GM18505 (cell line): ENCODE measurements around the gene STIM1.

ENCODE experiments used
- ATAC-seq: cut with Tn5 transposase; IDR thresholded peaks from one replicate; pipeline ENCODE4 v1.9.1; 2021; ENCODE audit not compliant: unreplicated experiment
- POLR2A ChIP-seq: IDR thresholded peaks from 4 replicates; pipeline ENCODE4 v1.6.1; 2011; ENCODE audit warnings: borderline replicate concordance; ENCODE audit not compliant: insufficient read depth, insufficient read length; ENCODE audit errors: extremely low read depth

Gene STIM1

DNA sequence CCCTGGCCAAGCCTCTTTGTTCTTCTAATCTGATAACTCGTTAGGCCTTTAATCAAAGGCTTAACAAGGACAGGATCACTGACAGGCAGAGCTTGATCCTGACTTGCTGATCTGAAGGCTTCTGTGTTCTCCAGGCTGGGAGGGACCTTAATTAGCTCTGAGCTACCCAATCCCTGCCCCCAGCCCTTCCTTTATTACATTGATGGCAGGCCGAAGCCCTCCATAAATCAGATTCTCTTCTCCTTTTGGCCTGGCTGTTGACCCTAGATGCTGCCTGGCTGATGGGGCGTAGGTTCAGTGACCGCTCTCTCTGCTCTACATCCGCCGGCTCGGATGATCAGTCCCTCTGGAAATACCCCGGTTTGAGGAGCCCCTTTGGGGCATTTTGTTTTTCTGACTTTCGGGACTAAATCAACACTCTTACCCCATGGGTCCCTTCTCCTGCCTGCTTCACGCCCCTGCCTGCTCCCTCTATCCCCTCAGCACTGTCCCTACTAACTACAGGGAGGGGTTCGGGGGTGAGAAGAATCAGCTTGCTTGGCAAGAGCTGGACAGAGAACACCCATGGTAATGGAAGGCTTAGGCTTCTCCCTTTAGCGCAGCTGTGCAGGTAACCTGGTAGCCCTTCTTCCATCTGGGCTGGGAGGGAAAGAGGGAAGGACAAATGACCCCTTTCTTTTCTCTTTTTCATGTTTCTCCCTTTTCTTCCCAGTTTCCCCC is 229.1 kb downstream of the STIM1 start:
- no peak for TF ChIP-seq POLR2A
- no peak for ATAC-seq

GRCh38 chr11:4085575-4085974 is 230.1 kb downstream of the STIM1 start:
- TF ChIP-seq POLR2A: no peak
- no peak for ATAC-seq

- no peak for ATAC-seq
- no peak for TF ChIP-seq POLR2A
These were observed 231.3 kb downstream of the STIM1 start for GRCh38 chr11:4086575-4087353.

DNA sequence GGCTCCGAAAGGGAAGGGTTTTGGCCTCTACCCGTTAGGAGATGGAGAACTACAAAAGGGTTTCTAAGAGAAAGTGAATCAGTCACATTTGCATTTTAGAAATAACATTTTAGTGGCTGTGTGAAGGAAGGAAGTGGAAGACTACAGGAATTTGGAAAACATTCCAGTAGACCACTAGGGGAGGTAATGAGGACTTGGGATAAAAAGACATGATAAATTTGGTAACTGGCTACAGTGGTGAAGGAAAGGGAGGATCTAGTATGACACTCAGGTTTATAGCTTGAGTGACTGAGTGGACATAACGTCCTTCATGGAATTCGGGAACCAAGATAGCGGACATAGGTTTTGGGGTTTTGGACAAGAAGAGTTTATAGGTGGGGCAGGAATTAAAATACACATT is 232.1 kb downstream of the STIM1 start:
- TF ChIP-seq POLR2A: no peak

DNA sequence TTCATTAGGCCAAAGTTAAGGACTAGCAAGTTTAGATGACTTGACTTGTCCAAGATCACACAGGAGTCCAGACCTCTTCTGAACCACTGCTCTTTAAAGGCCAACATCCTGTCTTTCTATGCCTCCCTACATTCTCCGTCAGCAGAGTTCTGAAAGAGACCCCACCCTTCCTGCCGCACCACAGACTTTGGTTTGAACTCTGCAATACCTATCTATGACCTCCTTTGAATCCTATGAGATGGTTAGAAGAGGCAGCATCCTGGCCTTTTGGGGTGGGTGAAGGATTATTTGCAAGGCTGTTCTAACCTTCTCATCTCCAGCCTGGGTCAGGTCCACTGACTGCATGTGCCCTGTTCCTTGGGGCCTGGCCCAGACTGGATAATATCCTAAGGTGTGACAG is 234.8 kb downstream of the STIM1 start:
- TF ChIP-seq POLR2A: no peak
- ATAC-seq: no peak

More for the DNA sequence above, 232.1 kb downstream of the STIM1 start:
- ATAC-seq: no peak

DNA sequence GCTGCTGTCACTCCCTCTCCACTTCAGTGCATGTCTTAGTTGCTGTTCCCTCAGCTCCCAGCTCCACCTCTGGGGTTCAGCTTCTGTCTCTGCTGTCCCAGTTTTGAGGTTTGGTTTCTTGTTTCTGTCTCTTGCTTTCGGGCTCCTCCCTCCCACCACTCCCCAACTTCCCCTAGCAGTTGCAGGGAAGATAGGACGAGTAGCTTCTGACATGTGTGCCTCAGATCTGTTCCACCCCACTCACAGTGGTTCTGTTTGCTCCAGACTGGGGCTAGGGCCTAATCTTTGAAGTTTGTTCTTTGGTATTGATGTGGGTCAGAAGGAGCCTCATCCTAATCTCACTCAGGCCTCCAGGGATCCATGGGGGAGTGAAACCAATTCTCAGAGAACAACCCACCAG is 236.6 kb downstream of the STIM1 start:
- ATAC-seq: no peak
- TF ChIP-seq POLR2A: no peak

DNA sequence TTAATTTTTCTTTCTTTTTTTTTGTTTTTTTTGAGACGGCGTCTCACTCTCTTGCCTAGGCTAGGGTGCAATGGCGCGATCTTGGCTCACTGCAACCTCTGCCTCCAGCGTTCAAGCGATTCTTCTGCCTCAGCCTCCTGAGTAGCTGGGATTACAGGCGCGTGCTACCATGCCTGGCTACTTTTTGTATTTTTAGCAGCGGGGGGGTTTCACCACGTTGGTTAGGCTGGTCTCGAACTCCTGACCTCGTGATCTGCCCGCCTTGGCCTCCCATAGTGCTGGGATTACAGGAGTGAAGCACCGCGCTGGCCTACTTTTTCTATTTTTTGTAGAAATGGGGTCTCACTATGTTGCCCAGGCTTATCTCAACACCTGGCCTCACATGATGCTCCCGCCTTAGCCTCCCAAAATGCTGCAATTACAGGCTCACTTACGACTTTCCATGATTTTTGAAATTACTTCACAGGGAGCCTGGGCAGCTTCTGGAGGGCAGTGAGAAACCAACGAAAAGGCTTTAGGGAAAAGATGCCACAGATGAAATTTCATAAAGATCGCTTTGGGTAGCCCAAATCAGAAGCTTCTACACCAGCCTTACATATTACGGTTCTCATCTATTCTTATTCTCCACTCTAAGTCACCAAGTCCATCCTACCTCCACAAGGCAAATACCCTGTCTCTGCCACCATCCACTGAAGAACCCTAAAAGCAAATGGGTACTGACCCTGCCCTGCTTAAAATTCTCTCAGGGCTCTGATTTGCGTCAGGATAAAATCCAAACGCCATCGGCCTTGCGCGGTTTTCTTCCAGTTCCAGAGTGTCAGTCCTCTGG is 238.3 kb downstream of the STIM1 start:
- no peak for ATAC-seq
- no peak for TF ChIP-seq POLR2A

- TF ChIP-seq POLR2A: peak; percentile 76
- ATAC-seq: peak; percentile 91
These were observed 239.2 kb downstream of the STIM1 start, which contains the start of gene RRM1 for GRCh38 chr11:4094348-4095291. Gene RRM1 (plus strand): TSS chr11:4094799. CDS start chr11:4095013, 214 bp downstream.

DNA sequence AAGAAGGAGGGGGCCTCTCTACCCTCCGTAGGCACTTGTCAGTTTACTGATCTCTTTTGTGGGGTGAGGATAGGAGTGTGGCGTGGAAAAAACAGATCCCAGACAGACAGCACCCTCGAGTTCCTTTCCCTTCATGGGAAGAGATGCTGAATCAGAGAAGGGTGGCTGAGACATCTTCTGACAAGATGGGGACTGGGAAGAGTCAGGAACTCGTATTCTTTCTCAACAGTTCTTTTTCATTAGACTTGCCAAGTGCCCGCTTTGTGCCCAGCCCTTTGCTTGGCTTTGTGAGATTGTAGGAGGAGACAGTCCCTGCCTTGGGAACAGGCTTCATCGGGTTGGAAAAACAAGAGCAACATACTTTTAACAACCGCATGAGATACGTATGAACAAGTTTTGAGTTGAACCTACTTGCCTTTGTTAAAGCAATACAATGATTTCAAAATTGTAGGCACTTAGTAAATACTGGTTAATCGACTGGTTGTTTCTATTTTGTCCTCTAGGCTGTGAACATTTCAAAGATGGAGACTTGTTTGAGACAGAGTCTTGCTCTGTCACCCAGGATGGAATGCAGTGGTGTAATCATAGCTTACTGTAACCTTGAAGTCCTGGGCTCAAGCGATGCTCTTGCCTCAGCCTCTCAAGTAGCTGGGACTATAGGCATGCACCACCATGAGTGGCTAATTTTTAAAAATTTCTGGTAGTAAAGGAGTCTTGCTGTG is 240.2 kb downstream of the STIM1 start:
- no peak for ATAC-seq
- no peak for TF ChIP-seq POLR2A

GRCh38 chr11:4098026-4098621 is 242.7 kb downstream of the STIM1 start:
- ATAC-seq: no peak
- TF ChIP-seq POLR2A: no peak

- ATAC-seq: no peak
- no peak for TF ChIP-seq POLR2A
These were observed 247.2 kb downstream of the STIM1 start for GRCh38 chr11:4102711-4103110.

DNA sequence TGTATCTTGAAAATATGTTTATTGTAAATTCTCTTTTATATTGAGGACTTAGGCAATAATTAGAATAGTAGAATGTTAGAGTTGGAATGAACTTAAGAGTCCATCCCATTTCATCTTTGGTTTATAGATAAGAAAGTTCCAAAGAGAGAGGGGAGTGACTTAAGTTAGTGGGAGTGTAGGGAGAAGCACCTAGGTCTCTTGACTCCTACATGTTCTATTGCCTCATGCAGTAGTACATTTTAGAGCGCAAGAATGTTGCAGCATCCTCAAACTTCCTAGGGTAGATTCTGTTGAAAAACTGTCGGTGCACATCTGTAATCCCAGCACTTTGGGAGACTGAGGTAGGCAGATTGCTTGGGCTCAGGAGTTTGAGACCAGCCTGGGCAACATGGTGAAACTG is 247.8 kb downstream of the STIM1 start:
- no peak for ATAC-seq
- no peak for TF ChIP-seq POLR2A

- no peak for TF ChIP-seq POLR2A
- no peak for ATAC-seq
These were observed 250.5 kb downstream of the STIM1 start for GRCh38 chr11:4105916-4106315.
